ENCODE results near the gene FOXF1. TPM values are rescaled to one million over a fixed set of nuclear protein-coding genes. Genes with fewer than 3 reads are reported as not detected.

The FOXF1 gene
- total and polyA plus RNA-seq, 2 experiments from 2014 or later = 1.5 to 4.2 TPM

DNA sequence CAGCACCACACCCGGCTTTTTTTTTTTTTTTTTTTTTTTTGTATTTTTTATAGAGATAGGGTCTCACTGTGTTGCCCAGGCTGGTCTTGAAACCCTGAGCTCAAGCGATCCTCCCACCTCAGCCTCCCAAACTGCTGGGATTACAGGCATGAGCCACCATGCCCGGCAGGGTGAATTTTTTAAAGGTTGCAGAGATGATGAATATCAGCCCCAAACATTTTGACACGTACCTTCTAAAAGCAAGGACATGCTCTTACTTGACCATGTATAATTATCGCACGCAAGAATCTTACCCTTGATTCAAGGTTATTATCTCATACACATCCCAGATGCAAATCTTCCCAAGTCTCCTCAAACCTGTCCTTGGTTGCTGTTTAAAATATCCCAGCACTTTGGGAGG is 52.0 kb downstream of the FOXF1 start:
- Histone ChIP-seq H2AFZ (no peak overlapping the region), H3K9me2 (ENCODE audit: insufficient read depth) (no peaks in the 10 kb centered on the region), H3K4me1 (ENCODE audit: insufficient read depth) (0 out of 2 replicates have a peak, but pooled peaks cover 4% of the 10 kb centered on the region), H3K9ac (no peak overlapping the region), H3K4me3 (no peak overlapping the region), H3K36me3 (ENCODE audit: low read depth) (no peaks in the 10 kb centered on the region), H3K9me3 (ENCODE audit: low read depth) (no peaks in the 10 kb centered on the region), H3K4me2 (ENCODE audit: unreplicated experiment) (no peak overlapping the region), H4K20me1 (ENCODE audit: insufficient read depth) (no peaks in the 10 kb centered on the region), H3K79me2 (ENCODE audit: insufficient read depth) (no peaks in the 10 kb centered on the region), H3K27ac (no peak overlapping the region), H3K27me3 (replicated peaks; ENCODE audit: insufficient read depth) (peaks cover 27% of the 10 kb centered on the region), H3F3A (ENCODE audit: insufficient read depth) (0 out of 2 replicates have a peak, but pooled peaks cover 6% of the 10 kb centered on the region)
- 74 to 79% methylated on average over 6 of the region's 6 CpGs for WGBS, 2 experiments (ENCODE audit: low coverage in 1 of 2, low lambda C conversion rate in 2 of 2, missing lambda C conversion rate in 2 of 2)
- in situ Hi-C loops (cut with MboI) = loop anchor here (5.0 kb wide), 1 partner anchor 500 kb away; no protein-coding TSS in a partner anchor
- no peak for DNase-seq
- TF ChIP-seq EZH2 (IDR thresholded peaks at IDR 0.05; ENCODE audit: insufficient read depth, poor library complexity, severe bottlenecking) (no peak), EZH2phosphoT487 (IDR thresholded peaks at IDR 0.05; ENCODE audit: insufficient read depth, low read depth) (no peak)

DNA sequence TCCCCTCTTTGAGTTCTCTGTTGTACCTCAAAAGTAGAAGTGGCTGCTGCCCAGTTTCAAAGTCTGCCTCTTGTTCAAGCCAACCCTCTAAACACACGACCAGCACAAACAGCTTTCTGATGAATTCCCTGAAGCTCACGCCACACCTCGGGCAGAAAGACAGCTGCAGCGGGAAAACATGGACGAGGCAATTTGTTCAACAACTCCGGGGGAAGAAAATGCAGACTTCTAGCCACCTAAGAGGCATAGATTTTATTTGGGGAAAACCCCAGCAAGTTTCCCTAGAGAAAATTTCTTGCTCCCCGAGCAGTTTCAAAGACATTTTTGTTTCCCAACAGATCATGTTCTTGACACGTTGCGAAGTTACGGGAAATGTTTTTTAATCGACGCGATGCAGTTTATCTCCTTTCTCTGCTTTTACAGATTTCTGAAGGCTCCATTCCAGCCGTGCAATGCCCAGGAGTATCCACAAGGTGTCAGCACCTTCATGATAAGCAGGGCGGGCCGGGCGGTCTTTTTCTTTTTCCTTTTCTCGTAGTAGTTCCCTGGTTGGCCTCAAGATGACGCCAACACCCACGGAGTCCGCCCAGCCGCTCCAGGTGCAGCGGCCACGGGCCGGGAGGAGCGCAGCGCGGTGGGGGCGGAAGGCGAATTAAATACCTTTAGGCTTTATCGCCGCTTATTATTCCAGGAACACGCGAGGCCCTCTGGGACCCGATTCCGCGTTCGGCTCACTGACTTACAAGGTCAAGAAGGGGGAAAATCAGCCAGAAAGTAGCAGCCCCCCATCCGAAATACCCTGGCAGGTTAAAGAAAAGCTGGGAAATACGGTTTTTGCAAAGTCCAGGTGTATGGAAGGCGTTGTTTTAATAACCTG is 53.4 kb downstream of the FOXF1 start:
- 1 to 2% methylated on average over 41 of the region's 41 CpGs for WGBS, 2 experiments (ENCODE audit: low coverage in 1 of 2, low lambda C conversion rate in 2 of 2, missing lambda C conversion rate in 2 of 2)
- Histone ChIP-seq H4K20me1 (ENCODE audit: insufficient read depth) (no peaks in the 10 kb centered on the region), H3K79me2 (ENCODE audit: insufficient read depth) (peaks cover 7% of the 10 kb centered on the region), H3K36me3 (ENCODE audit: low read depth) (no peaks in the 10 kb centered on the region), H3K4me3 (peak overlapping the region; percentile 70), H3K4me2 (ENCODE audit: unreplicated experiment) (peak overlapping the region; percentile 89), H3K9me3 (ENCODE audit: low read depth) (no peaks in the 10 kb centered on the region), H3K27ac (0 out of 2 replicates have a peak overlapping the region, but pooled peaks have one; percentile 0), H3F3A (ENCODE audit: insufficient read depth) (0 out of 2 replicates have a peak, but pooled peaks cover 6% of the 10 kb centered on the region), H3K4me1 (ENCODE audit: insufficient read depth) (0 out of 2 replicates have a peak, but pooled peaks cover 4% of the 10 kb centered on the region), H2AFZ (peak overlapping the region; percentile 86), H3K27me3 (replicated peaks; ENCODE audit: insufficient read depth) (peaks cover 20% of the 10 kb centered on the region), H3K9ac (peak overlapping the region; percentile 64), H3K9me2 (ENCODE audit: insufficient read depth) (no peaks in the 10 kb centered on the region)
- TF ChIP-seq EZH2phosphoT487 (IDR thresholded peaks at IDR 0.05; ENCODE audit: insufficient read depth, low read depth) (no peak), EZH2 (IDR thresholded peaks at IDR 0.05; ENCODE audit: insufficient read depth, poor library complexity, severe bottlenecking) (no peak)
- in situ Hi-C loops (cut with MboI) = loop anchor here (5.0 kb wide), 1 partner anchor 499 kb away; no protein-coding TSS in a partner anchor
- peak; percentile 93 for DNase-seq

Other genes starting within 250 kb of the FOXF1 start
- 12.9 and 14.0 TPM in 2 replicates for gene MTHFSD, start 44.7 kb downstream of the FOXF1 start, total RNA-seq (2014; rRNA removed; shearing (Covaris generic))
- gene MTHFSD, start 44.7 kb downstream of the FOXF1 start, polyA plus RNA-seq (2016; fragmentation: Nextera tagmentation; extraction: Ambion mirVana) = 12.4 and 14.0 TPM in 2 replicates
- gene FOXC2, start 56.3 kb downstream of the FOXF1 start, total RNA-seq (2014; rRNA removed; shearing (Covaris generic)) = 0.51 and 1.2 TPM in 2 replicates
- 2.5 and 3.0 TPM in 2 replicates for gene FOXC2, start 56.3 kb downstream of the FOXF1 start, polyA plus RNA-seq (2016; fragmentation: Nextera tagmentation; extraction: Ambion mirVana)
- gene FOXL1, start 68.0 kb downstream of the FOXF1 start, total RNA-seq (2014; rRNA removed; shearing (Covaris generic)) = 13.0 and 14.5 TPM in 2 replicates
- gene FOXL1, start 68.0 kb downstream of the FOXF1 start, polyA plus RNA-seq (2016; fragmentation: Nextera tagmentation; extraction: Ambion mirVana) = 4.7 and 4.9 TPM in 2 replicates